GM10847 (cell line): Measurements from ENCODE around the gene SLC22A25.

ENCODE experiments used
- POLR2A ChIP-seq: IDR thresholded peaks from 2 replicates; pipeline ENCODE4 v1.6.1; 2011; ENCODE audit not compliant: insufficient read length; ENCODE audit errors: extremely low read depth

Gene SLC22A25

DNA sequence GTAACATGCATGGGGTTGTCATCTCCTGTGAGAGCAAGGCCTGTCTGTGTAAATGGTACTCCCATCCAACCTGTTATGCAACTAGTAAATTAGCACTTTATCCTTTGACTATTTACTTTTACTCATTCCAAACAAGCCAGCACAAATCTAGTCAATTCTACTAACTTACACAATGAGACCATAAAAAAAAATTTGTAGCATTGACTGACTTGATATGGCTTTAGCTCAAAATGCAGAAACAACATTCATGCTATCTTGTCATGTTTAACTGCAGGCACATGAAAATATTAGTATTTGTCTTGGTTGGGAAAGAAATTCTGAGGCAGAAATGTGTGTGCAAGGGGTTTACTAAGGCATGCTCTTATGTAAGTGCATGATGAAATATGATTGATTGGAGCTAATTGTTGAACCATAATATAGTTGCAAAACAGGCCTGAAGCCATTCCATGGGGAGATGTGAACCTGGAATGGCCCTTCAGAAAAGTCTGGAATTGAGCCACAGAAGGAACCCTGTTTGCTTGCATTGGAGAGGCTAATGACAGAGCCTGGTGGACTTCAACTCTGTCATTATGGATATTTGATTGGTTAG, 2.5 kb downstream of the SLC22A25 start:
- no peak for TF ChIP-seq POLR2A

DNA sequence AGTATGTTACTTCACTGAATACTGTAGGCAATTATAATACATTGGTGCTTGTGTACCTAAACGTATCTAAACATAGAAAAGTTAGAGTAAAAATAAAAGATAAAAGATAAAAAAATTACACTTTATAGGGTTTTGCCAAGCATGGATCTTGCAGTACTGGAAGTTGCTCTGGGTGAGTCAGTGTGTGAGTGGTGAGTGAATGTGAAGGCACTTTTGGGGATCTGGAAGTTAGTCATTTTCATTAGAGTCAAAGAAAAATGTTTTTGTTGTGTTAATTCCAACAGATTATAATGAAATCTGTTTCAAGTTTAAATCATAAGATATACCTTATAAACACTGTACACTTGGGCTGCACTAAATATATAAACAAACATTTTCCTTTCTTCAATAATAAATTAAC, 3.3 kb downstream of the SLC22A25 start:
- TF ChIP-seq POLR2A: no peak

DNA sequence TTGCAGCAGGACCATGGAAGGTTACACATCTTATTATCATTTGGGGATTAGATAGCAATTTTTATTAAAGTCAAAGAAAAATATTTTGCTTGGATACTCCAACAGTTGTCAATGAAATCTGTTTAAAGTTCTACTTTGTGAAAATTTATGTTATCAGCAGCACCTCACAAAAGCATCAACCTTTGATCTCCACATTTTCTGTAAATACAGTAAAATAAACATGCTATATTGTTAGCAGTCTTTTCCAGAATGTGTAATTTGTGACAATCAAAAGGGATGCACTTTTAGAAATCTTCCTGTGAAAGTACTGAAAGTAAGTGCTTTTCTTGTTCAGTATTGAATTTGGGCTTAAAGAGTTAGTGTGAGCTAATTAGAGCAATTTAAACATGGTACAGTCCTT, 4.1 kb downstream of the SLC22A25 start:
- TF ChIP-seq POLR2A: no peak

DNA sequence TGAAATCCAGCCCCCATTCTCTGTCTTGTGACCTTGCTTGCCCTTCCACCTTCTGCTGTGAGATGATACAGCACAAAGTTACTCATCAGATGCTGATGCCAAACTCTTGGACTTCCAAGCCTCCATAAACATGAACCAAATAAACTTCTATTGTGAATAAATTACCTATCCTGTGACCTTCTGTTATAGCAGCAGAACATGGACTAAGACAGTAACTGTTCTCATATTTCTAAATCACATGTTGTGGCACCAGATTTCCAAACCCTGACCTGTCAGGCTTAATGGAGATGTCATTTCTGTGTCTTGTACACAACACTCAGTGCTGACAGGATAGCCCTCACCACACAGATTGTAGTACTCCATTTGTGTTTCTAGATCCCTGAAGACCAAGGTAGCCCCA, 6.0 kb downstream of the SLC22A25 start:
- no peak for TF ChIP-seq POLR2A

DNA sequence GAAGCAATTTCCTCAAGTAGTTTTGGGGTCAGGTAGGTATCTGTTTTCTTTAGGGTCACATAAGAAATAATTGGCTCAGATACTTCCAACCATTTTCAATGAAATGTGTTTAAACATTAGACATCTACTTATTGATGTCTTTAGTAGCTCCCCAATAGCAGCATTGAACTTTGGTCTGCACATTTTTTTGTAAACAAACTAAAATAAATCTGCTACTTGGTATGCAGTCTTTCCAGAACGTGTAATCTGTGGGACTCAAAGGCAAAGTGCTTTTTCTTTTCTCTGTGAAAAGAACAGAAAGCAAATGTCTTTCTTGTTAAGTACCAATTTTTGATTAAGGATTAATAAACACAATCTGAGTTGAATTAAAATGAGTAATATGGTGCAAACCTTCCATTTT, 13.6 kb downstream of the SLC22A25 start:
- TF ChIP-seq POLR2A: no peak

DNA sequence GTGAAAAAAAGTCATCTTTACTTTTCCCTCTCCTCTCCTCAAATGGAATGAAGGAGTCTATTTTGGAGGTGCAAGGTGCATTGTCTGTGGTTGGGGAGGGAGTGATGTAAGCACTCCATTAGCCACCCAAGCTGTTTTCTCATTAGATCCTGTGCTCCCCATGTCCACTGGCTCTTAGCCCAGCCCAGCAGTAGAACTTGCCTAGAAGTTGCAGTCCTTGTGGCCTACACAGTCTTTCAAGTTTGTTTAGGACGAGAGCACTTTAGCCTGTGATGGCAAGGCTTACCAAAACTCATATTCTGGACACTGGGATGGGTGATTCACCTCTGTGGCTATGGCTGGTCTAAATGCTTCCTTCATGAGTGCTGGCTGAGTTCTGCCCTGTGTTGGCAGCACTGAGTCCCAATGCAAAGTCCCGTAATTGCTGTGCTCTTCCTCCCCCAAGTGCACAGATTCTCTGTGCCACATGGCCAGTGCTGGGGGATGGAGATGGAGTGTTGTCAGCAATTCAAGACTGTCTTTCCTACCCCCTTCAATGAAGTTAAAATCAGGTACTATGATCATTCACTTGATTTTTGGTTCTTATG, 15.8 kb downstream of the SLC22A25 start:
- TF ChIP-seq POLR2A: no peak

DNA sequence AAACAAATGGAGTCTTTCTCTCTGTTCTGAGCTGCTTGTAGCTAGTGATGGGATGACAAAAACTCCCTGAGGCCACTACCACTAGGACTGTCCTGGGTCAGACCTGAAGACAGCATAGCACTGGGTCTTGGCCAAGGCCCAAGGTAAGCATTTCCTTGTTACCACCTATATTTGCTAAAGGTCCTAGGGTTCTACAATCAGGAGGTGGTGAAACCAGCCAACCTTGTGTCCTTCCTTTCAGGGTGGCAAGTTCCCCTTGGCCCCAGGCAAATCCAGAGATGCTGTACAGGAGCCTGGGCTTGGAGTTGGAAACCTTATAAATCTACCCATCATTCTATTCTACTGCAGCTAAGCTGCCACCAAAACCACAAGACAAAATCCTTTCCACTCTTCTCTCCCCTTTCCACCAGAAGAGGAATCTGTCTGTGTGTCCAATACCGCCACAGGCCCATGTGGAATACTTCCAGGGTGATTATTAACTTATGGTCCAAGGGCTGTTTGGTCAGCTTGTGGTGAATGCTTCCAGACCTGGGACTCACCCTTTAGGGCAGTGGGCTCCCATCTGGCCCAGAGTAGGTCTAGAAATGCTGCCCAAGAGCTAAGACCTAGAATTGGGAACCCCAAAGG, 16.8 kb downstream of the SLC22A25 start:
- TF ChIP-seq POLR2A: no peak

DNA sequence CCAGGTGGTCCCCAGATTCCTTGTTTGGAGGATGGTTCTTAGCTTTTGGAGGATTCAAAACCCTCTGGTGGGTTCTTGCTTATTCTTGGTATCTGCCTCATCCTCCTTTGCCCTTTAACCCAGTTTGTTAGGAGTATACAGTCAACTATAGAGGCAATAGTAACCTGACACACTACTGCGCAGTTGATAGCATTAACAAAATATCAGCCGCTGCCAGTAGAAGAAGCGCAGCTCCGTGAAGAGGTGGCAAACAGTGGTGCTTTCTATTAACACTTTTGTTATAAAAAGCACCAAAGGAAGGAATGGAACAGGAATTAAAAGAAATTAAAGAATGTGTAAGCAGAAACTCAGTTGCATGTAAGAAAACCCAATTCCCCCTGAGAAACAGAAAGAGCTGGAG, 29.3 kb downstream of the SLC22A25 start:
- no peak for TF ChIP-seq POLR2A

DNA sequence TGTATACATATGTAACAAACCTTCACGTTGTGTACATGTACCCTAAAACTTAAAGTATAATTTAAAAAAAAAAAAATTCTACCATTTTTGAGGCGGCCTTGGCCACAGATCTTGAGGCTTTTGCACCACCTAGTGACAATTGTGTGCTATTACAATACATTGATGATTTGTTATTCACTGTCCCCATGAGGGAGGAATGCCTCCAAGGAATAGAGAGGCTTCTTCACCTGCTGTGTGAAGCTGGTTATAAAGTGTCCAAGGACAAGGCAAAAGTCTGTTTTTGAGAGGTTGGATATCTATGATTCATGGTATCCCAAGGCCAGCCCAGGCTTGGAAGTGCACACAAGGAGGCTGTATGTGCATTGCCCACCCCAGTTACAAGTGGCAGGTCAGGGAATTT, 30.7 kb downstream of the SLC22A25 start:
- no peak for TF ChIP-seq POLR2A

DNA sequence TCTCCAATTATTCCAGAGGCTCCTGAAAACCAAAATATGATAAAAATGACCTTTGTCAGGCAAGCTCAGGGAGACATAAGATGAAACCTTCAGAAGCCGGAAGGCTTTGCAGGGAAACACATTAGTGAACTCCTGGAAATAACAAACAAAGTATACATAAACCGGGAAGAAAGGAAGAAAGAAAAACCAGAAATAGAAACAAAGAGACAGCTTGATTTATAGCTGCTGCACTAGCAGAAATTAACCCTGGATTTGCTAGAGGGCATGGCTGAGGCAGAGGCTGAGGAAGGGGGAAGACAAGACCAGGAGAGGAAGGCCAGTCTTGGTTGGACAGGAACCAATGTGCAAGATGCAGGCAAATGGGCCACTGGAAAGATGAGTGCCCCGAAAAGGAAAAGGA, 33.3 kb downstream of the SLC22A25 start:
- no peak for TF ChIP-seq POLR2A
